Measurements from ENCODE around the gene PEAK1. TPM values are rescaled to one million over a fixed set of nuclear protein-coding genes. Genes with fewer than 3 reads are reported as not detected.
"Not testable (repeated sequence)": the region's sequence is repeated elsewhere in the genome, so short reads cannot be mapped to it uniquely, and the experiment has no call there.

PEAK1 gene
- total RNA-seq, 1 donor from 2014 or later = 34.2 TPM

DNA sequence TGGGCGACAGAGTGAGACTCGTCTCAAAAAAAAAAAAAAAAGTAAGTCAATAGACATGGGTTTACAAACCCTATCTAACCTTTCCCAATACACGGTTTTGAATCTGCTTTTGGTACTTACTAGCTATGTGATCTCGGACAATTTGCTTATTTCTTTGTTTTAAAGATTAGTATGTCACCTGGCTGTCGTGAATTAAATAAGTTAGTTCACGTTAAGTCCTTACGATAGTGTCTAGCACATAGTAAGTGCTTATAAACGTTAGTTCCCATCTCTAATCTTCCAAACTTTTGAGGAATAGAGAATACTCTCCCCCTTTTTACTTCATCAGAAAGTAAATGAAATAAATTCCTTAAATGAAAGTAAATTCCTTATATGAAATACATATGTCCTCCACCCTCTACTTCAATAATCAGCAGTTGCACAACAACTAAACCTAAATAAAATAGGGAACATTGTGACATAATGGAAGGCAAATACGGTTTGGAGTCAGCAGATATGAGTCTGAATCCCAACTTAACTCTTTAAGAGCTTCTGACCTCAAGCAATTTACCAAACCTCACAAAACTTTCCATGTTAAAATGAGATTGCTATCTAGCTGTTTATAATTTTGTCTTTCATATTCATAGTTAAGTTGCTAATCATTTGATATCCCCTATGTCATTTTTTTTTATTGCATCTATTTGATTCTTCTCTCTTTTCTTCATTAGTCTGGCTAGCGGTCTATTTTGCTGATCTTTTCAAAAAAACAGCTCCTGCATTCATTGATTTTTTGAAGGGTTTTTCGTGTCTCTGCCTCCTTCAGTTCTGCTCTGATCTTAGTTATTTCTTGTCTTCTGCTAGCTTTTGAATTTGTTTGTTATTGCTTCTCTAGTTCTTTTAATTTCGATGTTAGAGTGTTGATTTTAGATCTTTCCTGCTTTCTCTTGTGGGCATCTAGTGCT is 134.6 kb downstream of the PEAK1 start:
- H3K27ac Mint-ChIP-seq = no peak overlapping the region
- intact Hi-C loops (cut with micrococcal nuclease) = no loop called here

DNA sequence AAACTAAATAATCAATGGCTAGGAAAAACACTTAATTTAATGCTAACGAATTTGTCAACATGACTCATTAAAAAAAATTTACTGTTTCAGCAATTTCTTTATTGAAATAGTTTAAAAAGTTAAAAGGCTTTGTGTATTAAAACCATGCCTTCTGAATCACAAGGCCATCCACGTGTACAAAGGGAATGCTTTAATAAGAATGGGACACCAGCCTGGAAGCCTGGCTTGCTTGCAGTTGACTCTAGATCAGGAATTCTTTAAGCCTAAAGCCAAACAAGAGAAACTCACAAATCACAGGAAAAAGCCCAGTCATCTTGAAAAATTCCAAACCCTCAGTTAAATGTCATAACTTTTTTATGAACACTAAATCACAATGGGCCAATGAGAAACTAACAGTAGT is 137.6 kb downstream of the PEAK1 start:
- peaks cover 35% of the 10 kb centered on the region for H3K36me3 Mint-ChIP-seq (ENCODE audit: low read depth)
- no peak overlapping the region for H3K4me3 Mint-ChIP-seq
- DNase-seq (no peak), ATAC-seq (ENCODE audit: low read depth) (no peak)
- TF ChIP-seq, protein P1, sequence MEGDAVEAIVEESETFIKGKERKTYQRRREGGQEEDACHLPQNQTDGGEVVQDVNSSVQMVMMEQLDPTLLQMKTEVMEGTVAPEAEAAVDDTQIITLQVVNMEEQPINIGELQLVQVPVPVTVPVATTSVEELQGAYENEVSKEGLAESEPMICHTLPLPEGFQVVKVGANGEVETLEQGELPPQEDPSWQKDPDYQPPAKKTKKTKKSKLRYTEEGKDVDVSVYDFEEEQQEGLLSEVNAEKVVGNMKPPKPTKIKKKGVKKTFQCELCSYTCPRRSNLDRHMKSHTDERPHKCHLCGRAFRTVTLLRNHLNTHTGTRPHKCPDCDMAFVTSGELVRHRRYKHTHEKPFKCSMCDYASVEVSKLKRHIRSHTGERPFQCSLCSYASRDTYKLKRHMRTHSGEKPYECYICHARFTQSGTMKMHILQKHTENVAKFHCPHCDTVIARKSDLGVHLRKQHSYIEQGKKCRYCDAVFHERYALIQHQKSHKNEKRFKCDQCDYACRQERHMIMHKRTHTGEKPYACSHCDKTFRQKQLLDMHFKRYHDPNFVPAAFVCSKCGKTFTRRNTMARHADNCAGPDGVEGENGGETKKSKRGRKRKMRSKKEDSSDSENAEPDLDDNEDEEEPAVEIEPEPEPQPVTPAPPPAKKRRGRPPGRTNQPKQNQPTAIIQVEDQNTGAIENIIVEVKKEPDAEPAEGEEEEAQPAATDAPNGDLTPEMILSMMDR (IDR thresholded peaks at IDR 0.05) = no peak
- POLR2A ChIA-PET = no interaction called here
- H3K9me3 Mint-ChIP-seq = no peaks in the 10 kb centered on the region
- H3K4me1 Mint-ChIP-seq = peaks cover 16% of the 10 kb centered on the region
- no peaks in the 10 kb centered on the region for H3K27me3 Mint-ChIP-seq
- H3K27ac Mint-ChIP-seq = no peak overlapping the region
- CTCF ChIA-PET = no interaction called here
- intact Hi-C loops (cut with micrococcal nuclease) = no loop called here

More for the DNA sequence above, 134.6 kb downstream of the PEAK1 start:
- no peak for DNase-seq
- no peaks in the 10 kb centered on the region for H3K9me3 Mint-ChIP-seq
- TF ChIP-seq, protein P1 (IDR thresholded peaks at IDR 0.05) = no peak
- H3K27me3 Mint-ChIP-seq = no peaks in the 10 kb centered on the region
- no peak overlapping the region for H3K4me3 Mint-ChIP-seq
- no peak for ATAC-seq (ENCODE audit: low read depth)
- POLR2A ChIA-PET = interaction anchor here (0.6 kb wide), 1 partner anchor 157 kb away, joined by 9 read pairs; no protein-coding TSS in a partner anchor
- H3K36me3 Mint-ChIP-seq (ENCODE audit: low read depth) = peaks cover 30% of the 10 kb centered on the region
- CTCF ChIA-PET = no interaction called here
- H3K4me1 Mint-ChIP-seq = no peaks in the 10 kb centered on the region

DNA sequence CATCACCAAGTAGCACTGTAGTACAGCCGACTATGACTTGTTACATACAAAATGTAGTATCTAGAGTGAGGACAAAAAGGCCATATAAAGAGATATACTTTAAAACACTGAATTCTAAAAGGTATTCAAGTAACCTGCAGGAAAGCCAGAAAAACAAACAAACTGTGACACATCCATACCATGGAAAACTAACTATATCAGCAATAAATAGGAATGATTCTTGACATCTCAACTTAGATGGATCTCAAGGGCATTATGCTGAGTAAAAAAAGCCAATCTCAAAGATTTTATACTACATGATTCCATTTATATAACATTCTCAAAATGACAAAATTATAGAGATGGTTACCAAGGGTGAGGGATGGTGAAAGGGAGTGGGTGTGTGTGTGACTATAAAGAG is 143.0 kb downstream of the PEAK1 start:
- H3K4me1 Mint-ChIP-seq = peaks cover 34% of the 10 kb centered on the region
- CTCF ChIA-PET = no interaction called here
- DNase-seq (no peak), ATAC-seq (ENCODE audit: low read depth) (no peak)
- no peaks in the 10 kb centered on the region for H3K27me3 Mint-ChIP-seq
- H3K27ac Mint-ChIP-seq = no peak overlapping the region
- no peaks in the 10 kb centered on the region for H3K9me3 Mint-ChIP-seq
- POLR2A ChIA-PET = no interaction called here
- no peak overlapping the region for H3K4me3 Mint-ChIP-seq
- intact Hi-C loops (cut with micrococcal nuclease) = no loop called here
- TF ChIP-seq, protein P1 (IDR thresholded peaks at IDR 0.05) = no peak
- peaks cover 24% of the 10 kb centered on the region for H3K36me3 Mint-ChIP-seq (ENCODE audit: low read depth)

DNA sequence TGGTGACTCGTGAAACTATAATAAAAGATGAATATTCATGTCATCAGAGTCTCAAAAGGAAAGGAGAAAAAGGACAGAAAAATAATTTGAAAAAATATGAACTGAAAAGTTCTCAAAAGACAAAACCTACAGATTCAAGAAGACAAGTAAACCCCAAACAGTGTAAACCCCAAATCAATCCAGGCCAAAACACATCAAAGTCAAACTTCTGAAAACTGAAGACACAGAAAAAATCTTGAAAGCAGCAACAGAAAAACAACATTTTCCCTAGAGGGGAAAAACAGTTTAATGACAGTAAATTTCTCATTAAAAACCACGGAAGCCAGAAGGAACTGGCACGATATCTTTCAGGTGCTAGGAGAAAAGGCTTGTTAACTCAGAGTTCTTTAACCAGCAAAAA is 143.8 kb downstream of the PEAK1 start:
- Mint-ChIP-seq H3K4me3 (no peak overlapping the region), H3K9me3 (no peaks in the 10 kb centered on the region), H3K36me3 (ENCODE audit: low read depth) (peaks cover 24% of the 10 kb centered on the region), H3K27ac (no peak overlapping the region), H3K27me3 (no peaks in the 10 kb centered on the region), H3K4me1 (peaks cover 35% of the 10 kb centered on the region)
- intact Hi-C loops (cut with micrococcal nuclease) = no loop called here
- ATAC-seq (ENCODE audit: low read depth) (no peak), DNase-seq (no peak)
- ChIA-PET POLR2A (no interaction called here), CTCF (no interaction called here)
- TF ChIP-seq, protein P1 (IDR thresholded peaks at IDR 0.05) = no peak

DNA sequence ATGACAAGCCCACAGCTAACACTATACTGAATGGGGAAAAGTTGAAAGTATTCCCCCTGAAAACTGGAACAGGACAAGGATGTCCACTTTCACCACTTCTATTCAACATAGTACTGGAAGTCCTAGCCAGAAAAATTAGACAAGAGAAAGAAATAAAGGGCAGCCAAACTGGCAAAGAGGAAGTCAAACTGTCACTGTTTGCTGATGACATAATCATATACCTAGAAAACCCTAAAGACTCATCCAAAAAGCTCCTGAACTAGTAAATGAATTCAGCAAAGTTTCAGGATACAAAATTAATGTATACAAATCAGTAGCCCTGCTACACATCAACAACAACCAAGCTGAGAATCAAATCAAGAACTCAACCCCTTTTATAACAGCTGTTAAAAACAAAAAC is 146.8 kb downstream of the PEAK1 start:
- intact Hi-C loops (cut with micrococcal nuclease); H3K27me3 Mint-ChIP-seq; H3K27ac Mint-ChIP-seq; CTCF ChIA-PET; POLR2A ChIA-PET; H3K4me3 Mint-ChIP-seq; ATAC-seq (ENCODE audit: low read depth); DNase-seq: not testable (repeated sequence)
- H3K36me3 Mint-ChIP-seq (ENCODE audit: low read depth) = peaks cover 44% of the 10 kb centered on the region
- peaks cover 20% of the 10 kb centered on the region for H3K4me1 Mint-ChIP-seq
- peaks cover 12% of the 10 kb centered on the region for H3K9me3 Mint-ChIP-seq
